Renal pelvis (tissue), 4 donors: Measurements from ENCODE around the gene RFNG. TPM values are rescaled to one million over a fixed set of nuclear protein-coding genes. Genes with fewer than 3 reads are reported as not detected.

ENCODE experiments used
- DNase-seq: peaks from one replicate; pipeline ENCODE4 v3.0.0-alpha.2; 2013
- polyA plus RNA-seq, 3 donors: library from polyadenylated mRNA; unstranded; fragments of 120-200 nt; gene quantifications; one replicate each; pipeline ENCODE4 v1.2.1, GENCODE V29; 2013; ENCODE audit not compliant: insufficient read length in 3 of 3

The RFNG gene
- polyA plus RNA-seq, 3 donors, result 49.4 to 56.6 (median 54.8) TPM

DNA sequence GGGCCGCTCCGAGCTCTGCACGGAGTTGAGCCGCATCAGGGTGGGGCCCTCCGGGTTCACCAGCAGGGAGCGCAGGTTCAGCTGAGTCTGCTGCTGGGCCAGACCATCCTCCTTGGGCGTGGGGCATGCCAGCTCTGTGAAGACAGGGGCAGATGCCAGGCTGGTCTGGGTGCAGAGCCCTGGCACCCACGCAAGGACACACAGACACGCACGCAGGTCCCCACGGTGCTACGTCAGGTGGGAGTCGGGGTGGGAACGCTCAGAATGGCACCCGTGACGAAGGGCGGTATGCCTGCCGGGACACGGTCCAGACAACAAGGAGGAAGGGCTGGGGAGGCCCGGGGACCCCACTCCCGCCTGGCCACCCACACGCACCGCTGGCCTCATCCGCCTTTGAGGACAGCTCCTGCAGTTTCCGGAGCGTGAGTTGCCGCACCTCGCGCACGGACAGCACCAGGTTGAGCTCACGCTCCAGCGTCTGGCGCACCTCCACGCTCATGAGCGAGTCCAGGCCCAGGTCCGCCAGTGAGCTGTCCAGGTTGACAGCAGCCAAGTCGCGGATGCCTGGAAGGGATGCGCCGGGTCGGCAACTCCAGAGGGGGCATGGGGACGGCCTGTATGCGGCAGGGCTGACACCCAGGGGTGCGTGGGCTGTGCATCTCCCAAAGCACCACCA is 29.3 kb upstream of the RFNG start:
- DNase-seq, result no peak

DNA sequence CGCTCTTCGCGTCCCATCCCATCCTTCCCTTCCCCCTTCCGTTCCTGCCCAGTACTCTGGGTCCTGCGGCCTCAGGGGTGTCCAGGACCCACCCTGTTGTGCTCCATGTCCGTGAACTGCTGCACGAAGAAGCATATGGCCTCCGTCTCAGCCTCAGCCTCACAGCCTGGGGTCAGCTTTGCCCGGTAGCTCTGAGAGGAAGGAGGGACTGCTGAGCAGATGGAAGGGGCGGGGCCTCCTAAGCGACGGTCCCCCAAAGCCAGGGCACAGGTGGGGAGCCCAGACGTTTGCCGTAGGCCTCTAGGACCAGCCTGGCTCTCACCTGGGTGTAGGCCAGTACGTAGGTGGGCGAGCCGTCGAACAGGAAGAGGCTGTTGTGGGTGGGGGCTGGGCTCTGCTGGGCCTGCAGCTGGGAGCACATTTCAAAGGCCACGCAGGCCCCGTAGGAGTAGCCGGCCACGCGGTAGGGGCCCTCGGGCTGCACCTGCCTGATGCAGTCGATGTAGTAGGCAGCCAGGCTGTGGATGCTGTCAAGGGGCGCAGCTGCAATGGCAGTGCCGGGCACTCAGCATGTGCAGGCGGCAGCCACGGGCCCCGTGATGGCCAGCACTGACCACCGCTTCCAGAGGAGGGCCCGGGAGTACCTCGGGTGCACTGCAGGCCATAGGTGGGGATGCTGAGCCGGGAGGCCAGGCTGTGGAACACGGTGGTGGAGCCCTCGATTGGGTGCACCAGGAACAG is 28.6 kb upstream of the RFNG start:
- DNase-seq, result no peak

DNA sequence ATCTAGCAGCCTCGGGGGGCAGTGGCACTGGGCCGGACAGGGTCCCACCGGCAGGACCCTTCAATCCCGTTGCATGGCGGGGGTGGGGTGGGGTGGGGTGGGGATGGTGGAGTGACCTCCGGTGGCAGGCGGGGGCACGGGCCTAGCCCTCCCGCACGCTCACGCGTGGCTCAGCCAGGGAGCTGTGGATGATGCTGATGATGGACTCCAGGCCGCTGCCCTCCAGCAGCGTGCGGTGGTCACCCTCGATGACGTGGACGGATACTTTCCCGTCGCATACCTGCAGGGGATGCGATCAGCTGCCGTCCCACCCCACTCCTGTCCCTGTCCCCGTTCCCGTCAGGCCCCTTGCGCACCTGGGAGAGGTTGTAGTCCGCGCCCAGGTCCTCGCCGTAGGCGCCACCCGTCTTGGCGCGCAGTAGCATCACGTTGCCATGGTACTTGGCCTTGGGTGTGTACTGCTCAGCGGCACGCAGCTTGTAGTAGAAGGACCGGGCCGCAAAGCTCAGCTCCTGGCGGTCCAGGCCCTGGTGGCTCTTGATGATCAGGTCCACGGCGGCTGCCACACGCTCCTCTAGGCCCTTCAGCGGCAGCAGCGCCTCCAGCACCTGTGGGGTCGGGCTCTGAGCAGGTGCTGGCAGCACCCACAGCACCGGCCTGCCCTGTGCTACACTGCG is 27.5 kb upstream of the RFNG start:
- no peak for DNase-seq

DNA sequence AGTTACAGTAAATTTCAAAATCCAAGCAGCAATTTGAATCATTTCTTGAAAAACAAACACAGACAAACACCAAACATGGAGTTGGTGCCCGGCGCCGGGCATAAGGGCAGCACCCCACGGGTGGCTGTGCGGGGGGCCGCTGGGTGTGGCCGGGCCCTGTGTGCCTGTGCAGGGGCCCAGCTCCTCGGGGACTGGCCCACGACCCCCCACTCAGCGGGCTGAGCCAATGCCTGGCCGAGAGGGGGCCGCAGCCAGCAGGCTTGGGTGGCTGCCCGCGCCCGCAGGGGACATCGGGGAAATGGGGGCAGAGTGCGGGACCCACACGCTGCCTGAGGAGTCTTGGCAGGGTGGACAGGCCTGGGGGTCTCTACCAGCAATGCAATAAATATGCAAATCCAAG is 26.8 kb upstream of the RFNG start:
- no peak for DNase-seq

DNA sequence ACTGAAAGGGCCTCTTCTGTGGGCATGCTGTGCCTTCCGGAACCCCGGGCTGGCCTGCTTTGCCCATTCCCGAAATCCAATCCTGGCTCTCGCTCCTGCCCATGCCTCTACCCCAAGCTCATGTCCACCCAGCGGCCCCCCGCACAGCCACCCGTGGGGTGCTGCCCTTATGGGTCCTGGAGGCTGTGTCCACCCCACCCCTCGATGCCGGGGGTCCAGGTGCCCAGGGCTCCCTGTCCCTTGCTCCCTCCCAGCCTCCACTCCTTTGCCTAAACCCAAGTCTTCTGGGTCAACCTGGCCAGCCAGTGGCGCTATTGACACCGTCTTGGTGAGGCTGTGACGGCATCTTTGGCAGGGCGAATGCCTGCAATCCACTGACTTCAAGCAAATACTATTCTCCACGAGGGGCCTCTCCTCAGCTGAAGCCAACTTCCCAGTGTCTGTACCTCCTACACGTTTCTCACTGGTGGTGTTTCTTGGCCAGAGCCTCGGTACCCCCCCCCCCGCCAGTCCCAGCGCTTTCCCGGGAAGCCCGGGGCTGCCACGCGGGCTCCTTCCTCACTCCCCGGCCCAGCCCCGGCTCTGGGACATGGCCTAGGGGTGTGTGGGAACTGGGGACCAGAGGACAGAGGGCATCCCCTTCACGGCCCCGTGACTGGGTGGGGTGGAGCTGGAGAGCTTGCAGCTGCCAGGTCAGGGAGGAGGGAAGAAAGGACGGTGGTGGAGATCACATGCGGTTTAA is 26.2 kb upstream of the RFNG start:
- no peak for DNase-seq

DNA sequence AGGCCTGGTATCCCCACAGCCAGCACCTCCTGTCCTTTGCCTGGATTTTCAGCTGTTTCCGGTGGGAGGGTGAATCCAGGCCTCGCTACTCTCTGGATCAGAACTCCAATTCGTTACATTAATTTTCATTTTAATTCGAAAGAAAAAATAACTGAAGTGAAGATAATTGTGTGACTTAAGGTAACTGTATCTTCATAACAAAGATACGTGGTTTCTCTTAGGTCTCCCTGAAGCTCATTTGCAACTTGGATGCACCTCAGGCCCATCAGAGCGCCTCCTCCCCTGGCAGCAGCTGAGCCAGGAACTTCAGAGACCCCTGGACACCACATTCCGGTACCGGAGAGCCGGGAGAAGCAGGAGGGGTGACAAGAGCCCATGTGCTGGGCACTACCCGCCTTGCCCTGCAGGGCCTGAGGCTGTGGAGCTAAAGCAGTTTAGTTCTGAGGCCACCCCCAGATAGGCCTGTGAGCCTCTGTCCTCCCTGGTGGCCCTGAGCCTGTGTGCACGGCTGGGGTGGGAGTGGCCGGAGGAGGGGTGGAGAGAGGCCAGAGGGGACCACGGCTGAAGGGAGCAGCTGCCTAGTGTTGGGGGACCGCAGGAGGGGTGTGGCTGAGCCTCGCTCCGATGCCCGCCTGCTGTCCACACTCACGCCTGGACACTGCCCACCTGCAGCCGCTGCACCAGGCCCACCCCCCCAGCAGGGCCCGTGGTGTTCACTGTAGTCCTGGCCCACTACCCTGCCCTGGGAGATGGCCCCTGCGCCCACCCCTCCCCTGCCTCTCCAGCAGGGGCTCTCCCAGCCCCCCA is 25.4 kb upstream of the RFNG start:
- DNase-seq, result no peak

DNA sequence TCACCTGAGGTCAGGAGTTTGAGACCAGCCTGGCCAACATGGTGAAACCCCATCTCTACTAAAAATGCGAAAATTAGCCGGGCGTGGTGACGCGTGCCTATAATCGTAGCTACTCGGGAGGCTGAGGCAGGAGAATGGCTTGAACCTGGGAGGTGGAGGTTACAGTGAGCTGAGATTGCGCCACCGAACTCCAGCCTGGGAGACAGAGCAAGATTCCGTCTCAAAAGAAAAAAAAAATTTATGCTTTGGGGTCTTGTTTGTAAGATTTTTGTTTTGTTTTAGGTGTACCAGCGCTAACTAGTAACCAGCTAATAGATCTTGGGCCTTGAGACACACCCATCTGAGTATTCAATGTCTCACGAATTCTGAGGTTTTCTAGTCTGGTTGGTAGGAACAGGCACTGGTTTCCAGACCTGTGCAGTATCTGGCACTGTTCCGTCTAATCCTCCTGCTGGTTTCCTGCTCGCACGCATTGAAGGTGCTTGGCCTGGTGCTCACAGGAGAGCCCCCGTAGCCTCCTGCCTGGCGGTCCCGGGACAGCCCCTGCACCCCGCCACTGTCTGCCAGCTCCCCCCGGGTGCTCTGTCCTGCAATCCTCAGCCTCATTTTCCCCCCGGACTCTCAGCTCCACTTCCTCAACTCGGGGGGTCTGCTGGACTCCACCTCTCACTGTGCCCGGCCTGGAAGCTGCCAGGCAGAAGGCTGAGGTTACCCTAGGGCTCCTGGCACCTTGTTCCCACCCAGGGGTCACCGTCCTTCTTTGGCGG is 24.6 kb upstream of the RFNG start:
- no peak for DNase-seq

DNA sequence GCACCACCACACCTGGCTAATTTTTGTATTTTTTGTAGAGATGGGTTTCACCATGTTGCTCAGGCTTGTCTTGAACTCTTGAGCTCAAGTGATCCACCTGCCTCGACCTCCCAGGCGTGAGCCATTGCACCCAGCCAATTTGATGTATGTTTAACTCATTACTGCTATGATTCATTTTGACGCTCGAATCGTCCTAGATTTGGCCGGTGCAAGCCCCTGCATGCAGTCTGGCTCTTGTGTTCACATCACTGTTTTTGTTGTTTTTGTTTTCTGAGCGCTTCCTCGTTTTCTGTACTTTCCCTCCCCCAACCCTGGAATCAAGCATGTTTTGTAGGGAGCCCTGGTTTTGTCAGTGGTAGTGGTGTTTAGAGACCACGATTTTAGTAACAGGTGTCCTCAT is 21.8 kb upstream of the RFNG start:
- no peak for DNase-seq

DNA sequence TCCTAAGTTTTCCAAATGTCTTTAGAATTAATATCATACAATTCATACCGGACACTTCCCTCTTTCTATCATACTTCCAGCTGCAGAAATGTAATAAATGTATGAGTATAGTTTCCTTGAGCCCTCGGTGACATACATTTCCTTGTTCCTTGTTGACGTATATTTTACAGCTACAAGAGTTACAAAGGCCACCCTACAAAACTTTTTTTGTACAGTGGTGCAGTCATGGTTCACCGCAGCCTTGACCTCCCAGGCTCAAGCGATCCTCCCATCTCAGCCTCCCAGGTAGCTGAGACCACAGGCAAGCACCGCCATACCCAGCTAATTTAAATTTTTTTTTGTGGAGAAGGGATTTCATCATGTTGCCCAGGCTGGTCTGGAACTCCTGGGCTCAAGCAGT is 21.2 kb upstream of the RFNG start:
- no peak for DNase-seq

DNA sequence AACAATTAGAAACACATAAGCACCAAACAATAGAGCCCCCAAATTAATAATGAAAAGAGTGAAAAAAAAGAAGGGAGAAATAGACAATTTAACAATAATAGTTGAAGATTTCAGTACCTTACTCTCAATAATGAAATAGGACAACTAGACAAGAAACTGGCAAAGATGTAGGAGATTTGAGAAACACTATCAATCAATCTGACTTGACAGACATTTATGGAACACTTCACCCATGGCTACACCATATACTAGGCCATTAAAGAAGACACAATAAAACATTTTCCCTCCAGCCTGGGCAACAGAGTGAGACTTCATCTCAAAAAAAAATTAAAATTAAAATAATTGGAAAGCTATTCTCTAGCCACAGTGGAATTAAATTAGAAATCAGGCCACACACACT is 19.0 kb upstream of the RFNG start:
- no peak for DNase-seq

DNA sequence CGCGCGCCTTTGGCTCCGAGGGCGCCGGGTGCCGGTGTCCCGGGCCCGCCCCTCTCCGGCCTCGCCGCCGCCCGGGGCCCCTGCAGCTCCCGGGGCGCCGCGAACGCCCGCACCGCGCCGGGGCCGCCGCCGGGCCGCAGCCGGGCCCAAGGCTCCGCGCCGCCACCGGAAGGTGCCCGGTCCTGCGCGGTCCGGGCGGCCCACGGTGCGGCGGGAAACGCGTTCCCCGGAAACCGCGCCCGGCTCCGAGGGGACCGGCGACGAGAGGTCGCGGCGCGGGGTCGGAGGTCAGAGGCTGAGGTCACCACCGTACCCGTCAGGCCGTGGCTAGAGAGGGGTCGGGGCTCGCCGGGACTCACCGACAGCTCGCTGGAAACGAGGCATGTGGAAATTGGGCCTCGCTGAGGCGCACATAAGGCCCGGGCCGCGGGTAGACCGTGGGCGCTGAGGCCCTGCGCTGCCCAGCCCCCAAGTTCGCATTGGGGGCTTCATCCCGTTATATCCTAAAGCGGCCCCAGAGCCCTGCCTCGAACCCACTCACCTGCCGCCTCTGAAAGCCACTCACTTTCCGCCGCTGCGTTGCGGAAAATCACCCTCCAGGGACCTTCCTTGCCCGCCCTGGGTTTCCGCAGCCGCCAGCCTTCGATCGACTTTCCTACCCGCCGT is 14.2 kb upstream of the RFNG start, which contains the start of gene DUS1L:
Gene DUS1L, minus strand, starts transcription at position 167 of the 666 bp plus-strand sequence. CDS start 745 bp downstream, outside the sequence.
- DNase-seq, result peak; percentile 31

DNA sequence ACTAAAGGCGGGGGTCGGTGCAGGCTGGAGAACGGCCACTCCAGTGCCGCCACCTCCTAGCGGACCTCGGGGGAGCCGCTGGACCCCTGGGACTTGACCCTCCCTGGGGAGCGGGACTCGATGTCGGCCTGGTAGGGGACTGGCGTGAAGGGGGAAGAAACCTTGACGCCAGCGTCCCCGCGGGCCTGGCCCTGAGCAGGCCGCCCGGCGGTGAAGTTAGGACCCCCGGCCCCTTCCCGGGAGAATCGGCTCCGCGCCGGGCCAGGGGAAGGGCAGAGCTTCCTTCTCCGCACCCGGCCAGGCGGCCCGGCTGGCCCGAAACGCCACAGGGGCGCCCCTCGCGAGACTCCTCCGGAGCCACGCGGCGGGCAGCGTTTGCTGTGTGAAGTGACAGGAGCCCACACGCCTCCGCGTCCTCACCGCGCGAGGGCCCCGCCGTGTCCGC is 13.6 kb upstream of the RFNG start:
- no peak for DNase-seq

DNA sequence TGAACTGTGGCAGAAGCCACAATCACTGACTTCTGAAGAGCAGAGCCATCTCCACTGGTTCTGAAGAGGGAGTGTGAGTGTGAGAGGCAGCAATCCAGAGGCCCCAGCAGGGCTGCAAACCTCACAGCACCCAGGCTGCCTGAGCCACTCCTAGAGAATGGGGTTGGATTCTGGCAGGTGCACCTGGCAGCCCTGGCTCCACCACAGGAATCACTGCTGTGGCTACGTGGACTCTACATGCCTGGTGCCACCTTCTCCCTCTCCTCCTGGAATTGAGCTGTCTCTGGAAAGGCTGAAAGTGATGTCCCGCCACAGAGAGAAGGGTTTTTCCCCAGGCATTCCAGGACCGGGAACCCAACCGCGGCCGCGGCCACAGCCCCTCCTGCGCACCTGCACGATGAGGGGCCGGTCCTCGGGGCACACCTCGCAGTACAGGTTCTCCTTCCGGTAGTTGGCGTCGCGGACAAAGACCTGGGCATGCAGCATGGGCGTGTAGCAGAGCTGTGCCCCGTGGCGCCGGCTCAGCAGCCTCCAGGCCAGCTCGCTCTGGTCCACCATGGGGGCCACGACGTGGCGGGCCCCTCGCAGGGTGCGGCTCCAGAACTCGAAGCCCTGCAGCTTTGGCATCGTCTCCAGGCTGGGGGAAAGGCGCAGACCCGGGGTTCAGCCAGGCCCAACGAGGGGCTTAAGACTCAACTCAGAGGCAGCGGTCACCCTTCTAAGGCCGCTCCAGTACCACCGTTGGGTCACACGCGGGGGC is 13.0 kb upstream of the RFNG start:
- DNase-seq, result no peak

DNA sequence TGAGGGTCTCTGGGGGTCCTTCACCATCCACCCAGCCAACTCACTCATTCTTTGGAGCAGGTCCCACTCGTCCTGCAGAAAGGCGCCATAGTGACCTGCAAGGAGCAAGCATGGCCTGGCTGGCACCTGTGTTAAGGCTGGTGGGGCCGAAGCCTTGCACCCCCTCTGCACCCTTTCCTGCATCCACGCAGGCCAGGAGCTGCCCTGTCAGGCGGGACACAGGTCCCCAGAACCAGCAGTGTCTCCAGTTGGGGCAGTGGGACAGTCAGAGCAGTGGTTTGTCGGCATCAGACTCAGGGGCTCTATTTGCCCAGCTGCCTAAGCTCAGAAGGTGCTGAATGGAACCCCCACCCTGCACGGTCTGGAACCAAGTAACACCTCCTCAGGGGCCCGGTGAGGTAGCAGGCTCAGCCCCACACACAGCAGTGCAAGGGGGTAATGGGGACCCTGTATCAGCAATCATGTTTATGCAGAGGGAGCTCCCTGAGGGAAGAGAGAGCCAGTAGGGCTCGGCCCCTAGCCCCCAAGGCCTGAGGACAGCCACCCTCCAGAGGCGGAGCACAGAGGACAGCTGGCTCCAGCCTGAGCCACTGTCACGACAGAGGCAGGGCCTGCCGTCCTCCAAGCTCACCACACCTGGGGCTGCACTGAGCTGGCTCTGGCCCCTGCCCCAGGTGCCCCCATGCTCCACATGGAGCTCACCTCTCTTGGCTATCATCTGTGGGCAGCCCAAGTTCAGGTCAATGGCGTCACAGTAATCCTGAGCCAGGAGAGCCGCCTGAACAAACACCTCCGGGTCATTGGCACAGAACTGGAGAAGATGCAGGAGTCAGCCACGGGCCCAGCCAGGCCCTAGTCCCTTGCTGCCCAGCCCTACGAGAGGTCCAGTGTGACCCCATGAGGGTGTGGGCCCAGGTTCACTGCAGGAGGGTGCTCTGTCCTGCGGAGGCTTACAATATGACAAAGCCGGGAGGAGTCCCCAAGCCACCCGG is 12.1 kb upstream of the RFNG start:
- DNase-seq, result no peak

DNA sequence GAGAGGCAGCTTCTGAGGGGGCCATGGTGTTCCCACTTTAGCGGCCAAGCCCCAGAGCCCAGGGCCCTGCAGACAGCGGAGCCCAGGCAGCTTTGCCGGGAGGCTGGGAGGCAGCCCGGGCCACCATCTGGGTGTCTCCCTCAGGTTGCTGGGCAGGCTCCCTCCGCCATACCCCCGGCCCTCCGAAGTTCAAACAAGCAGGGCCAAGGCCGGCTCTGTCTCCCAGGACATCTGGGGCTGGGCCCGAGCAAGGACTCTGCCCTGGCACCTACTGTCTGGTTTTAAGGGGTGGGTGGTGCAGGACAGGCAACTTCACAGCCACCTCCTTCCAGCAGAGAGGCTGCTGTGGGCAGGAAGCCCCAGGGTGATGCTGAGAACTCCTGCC is 11.4 kb upstream of the RFNG start:
- DNase-seq, result no peak

DNA sequence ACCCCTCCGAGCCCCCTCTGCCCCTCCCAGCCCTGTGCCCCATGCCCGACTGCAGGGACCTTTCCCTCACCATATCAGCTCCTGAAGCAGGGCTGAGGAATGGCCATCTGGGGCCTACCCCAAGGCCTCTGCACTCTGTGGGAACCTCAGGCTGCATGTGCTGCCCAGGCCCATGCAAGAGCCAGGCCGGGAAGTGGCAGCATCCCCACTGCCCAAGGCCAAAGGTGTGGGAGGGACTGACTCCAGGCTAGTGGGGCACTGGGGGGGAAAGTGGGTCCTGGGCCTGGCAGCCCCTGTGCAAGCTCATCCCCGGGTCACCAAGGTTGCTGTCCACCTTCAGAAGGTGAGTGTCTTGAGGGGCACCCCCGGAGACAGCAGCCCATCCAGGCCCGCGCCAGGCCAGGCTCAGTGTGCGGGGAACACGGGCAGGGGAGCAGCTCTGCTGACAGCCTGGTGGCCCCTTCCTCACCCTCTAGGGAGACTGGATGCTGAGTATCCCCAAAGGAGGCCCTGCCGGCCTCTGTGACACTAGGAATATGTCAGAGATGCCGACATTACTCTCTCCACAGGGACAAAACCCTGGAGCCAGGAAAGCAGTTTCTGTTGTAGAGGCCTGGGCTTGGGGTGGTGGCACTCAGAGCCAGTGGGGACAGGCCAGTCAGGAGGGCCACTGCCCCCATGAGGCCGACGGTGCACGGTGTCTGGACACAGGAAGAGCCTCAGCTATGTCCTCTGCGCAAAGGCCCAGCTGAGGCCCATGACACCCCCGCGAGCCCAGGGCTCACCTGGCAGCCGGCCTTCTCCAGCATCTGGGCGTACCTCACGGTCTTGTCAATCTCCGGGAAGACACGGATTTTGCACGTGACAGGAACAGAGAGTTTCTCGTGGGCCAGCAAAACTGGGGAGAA is 10.7 kb upstream of the RFNG start:
- no peak for DNase-seq
